Aorta (tissue), 5 donors: Measurements from ENCODE around the gene TENM4. TPM values are rescaled to one million over a fixed set of nuclear protein-coding genes. Genes with fewer than 3 reads are reported as not detected.

ENCODE experiments used
- ATAC-seq: fragments of 200-7000 bp; cut with Tn5 transposase; one replicate; pipeline ENCODE4 v1.9.1; 2022; ENCODE audit warnings: moderate library complexity; ENCODE audit not compliant: low FRiP score
- DNase-seq, 2 donors: peaks; one replicate each; pipeline ENCODE4 v3.0.0-alpha.2; 2020
- H3K27ac ChIP-seq, 2 donors: one replicate each; pipeline ENCODE4 v1.5.1; 2013; ENCODE audit warnings: low read length in 2 of 2, mild to moderate bottlenecking in 2 of 2, moderate library complexity in 2 of 2, control low read depth in 1 of 2, inconsistent platforms in 1 of 2, low read depth in 1 of 2
- H3K27me3 ChIP-seq, 2 donors: one replicate each; pipeline ENCODE4 v1.6.1; 2013; ENCODE audit warnings: control low read depth in 1 of 2, low read length in 1 of 2, mild to moderate bottlenecking in 1 of 2, moderate library complexity in 1 of 2; ENCODE audit not compliant: insufficient read depth in 2 of 2, control insufficient read depth in 1 of 2
- H3K36me3 ChIP-seq, 2 donors: one replicate each; pipeline ENCODE4 v1.6.1; 2013; ENCODE audit warnings: control low read depth in 1 of 2, low read length in 1 of 2, mild to moderate bottlenecking in 1 of 2; ENCODE audit not compliant: insufficient read depth in 2 of 2, control insufficient read depth in 1 of 2
- H3K4me1 ChIP-seq, 2 donors: one replicate each; pipeline ENCODE4 v1.6.1; 2013; ENCODE audit warnings: low read length in 2 of 2, control low read depth in 1 of 2, mild to moderate bottlenecking in 1 of 2, moderate library complexity in 1 of 2; ENCODE audit not compliant: insufficient read depth in 2 of 2, control insufficient read depth in 1 of 2
- H3K4me3 ChIP-seq, 2 donors: one replicate each; pipeline ENCODE4 v1.5.1; 2013; ENCODE audit warnings: low read length in 2 of 2, control low read depth in 1 of 2, mild to moderate bottlenecking in 1 of 2
- H3K9me3 ChIP-seq: one replicate; pipeline ENCODE4 v1.6.1; 2013; ENCODE audit warnings: mild to moderate bottlenecking, low read length; ENCODE audit not compliant: control insufficient read depth
- WGBS, 2 donors: extraction: QIAGEN DNeasy Blood & Tissue Kit; methylation state at CpG; one replicate each; pipeline ENCODE4 v1.1.7; 2013; 5-methylcytosine and 5-hydroxymethylcytosine counted together
- intact Hi-C, 2 donors: fragments of 100-400 bp; cut with DNase I; formaldehyde crosslinking; loops; one replicate each; pipeline versions ENCODE4 v1.14.2 to v1.15.0; 2022
- polyA plus RNA-seq, 2 donors: library from polyadenylated mRNA; stranded (reverse); fragments of 200-250 nt; gene quantifications; one replicate each; pipeline ENCODE4 v1.2.3, GENCODE V29; 2013
- total RNA-seq, 2 donors: library from RNA; stranded (reverse); fragmentation: NEBNext Ultra II Directional; extraction: Animal tissue kit (Norgen Biotek cat#: 25700); gene quantifications; one replicate each; pipeline ENCODE4 v1.2.1, GENCODE V29; 2021
- donor health status: healthy with polysubstance abuse.
- donor health status: Bipolar disorder and iron deficiency.
- donor health status: DM: no; HTN: no; CAD: no.
- donor health status: DM: no; HTN: no; CAD: no.
- donor health status: DM: yes; HTN: yes; CAD: no.

The TENM4 gene
- total and polyA plus RNA-seq, 4 donors, result 0.20 to 9.1 (median 2.5) TPM

DNA sequence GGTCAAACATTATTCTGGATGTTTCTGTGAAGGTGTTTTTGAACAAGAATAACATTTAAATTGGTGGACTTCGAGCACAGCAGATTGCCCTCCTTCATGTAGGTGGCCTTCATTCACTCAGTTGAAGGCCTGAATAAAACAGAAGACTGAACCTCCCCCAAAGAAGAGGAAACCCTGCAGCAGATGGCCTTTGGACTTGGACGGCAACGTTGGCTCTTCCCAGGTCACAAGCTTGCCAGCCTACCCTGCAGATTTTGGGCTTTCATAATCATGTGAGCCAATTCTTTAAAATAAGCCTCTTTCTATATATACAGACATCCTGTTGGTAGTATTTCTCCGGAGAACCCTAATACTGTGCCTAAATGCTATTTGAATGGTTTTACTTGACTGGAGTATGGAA lies 434.0 kb downstream of the TENM4 start:
- no peaks in the 10 kb centered on the region for H3K36me3 ChIP-seq
- DNase-seq, result no peak
- intact Hi-C loops, result no loop called here
- no peak overlapping the region for H3K4me3 ChIP-seq
- no peak overlapping the region for H3K27ac ChIP-seq
- no peaks in the 10 kb centered on the region for H3K4me1 ChIP-seq
- no peak for ATAC-seq
- WGBS, 2 donors, result 89 to 90% methylated on average over 4 of the region's 4 CpGs
- no peaks in the 10 kb centered on the region for H3K9me3 ChIP-seq
- no peaks in the 10 kb centered on the region for H3K27me3 ChIP-seq

DNA sequence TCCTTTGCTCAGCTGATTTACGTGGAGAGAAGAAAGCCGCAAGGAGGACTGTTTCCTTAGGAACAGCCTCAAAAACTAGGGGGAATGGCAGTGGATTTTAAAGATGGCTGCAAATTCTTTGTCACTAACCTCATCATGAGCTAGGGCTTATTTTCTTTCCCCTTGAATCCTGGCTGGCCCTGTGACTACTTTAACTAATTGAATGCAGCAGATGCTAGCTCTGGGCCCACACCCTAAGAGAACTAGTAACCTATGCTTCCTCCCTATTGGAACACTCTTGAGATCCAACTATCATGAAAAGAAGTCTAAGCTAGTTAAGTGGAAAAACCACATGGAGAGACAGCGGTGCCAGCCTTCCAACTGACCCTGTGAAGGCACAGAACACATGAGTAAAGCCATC lies 444.8 kb downstream of the TENM4 start:
- 90 to 91% methylated on average over 3 of the region's 3 CpGs for WGBS, 2 donors
- no peak for ATAC-seq

DNA sequence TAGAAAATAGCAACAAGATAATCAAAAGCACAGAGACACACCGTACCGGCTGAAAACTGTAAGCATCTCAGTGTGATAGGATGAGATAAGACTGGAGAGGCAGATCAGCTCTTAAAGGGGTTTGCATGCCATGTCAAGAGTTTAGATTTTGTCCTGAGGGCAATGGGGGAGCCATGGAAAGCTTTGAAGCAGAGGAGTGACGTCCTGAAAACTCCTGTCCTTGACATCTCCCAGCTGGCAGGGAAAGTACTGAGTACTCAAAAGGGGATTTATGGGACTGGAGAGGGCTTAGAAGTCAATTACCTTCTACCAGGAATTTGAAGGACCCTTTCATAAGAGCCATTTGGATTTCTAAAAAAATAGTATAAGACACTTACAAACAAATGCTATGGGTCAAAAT lies 445.7 kb downstream of the TENM4 start:
- Histone ChIP-seq H3K27me3 (peaks cover 0 to 1% of the 10 kb centered on the region in 2 donors), H3K4me1 (no peaks in the 10 kb centered on the region), H3K36me3 (peaks cover 0 to 2% of the 10 kb centered on the region in 2 donors), H3K27ac (no peak overlapping the region), H3K9me3 (peaks cover 4% of the 10 kb centered on the region), H3K4me3 (no peak overlapping the region)
- intact Hi-C loops, result no loop called here
- DNase-seq (no peak), ATAC-seq (no peak)
- WGBS, 2 donors, result 78 to 89% methylated on average over 3 of the region's 3 CpGs

More for the DNA sequence above, 444.8 kb downstream of the TENM4 start:
- intact Hi-C loops, result no loop called here
- no peak overlapping the region for H3K4me3 ChIP-seq
- peaks cover 0 to 1% of the 10 kb centered on the region in 2 donors for H3K27me3 ChIP-seq
- DNase-seq, result no peak
- H3K36me3 ChIP-seq, result peaks cover 0 to 2% of the 10 kb centered on the region in 2 donors
- no peaks in the 10 kb centered on the region for H3K4me1 ChIP-seq
- peaks cover 4% of the 10 kb centered on the region for H3K9me3 ChIP-seq
- no peak overlapping the region for H3K27ac ChIP-seq

DNA sequence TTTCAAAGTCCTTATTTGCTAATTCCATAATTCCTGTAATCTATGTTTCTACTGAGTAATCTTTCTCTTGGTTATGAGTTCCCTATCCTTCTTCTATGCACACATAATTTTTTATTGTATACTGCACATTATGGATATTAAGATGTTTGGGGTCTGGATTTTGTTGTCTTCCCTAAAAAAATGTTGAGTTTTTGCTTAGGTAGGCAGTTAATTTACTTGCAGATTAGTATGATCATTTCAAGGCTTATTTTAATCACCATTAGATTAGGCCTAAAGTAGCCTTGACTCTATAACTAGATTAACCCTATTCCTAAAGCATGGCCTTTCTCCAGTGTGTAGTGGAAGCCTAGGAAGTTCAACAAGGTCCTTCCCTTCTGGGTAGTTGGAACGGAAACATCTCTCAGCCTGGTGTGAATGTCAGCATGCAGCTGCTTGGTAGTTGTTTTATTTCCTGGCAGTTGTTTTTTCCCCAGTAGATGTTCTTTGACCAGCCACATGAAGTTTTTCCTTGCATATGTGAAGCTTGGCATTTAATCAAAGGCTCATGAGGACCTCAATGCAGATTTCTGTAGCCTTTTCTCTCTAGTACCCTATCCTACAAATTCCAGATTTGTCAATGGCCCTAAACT lies 446.9 kb downstream of the TENM4 start:
- peaks cover 0 to 1% of the 10 kb centered on the region in 2 donors for H3K27me3 ChIP-seq
- DNase-seq (no peak), ATAC-seq (no peak)
- H3K36me3 ChIP-seq, result peaks cover 0 to 2% of the 10 kb centered on the region in 2 donors
- intact Hi-C loops, result no loop called here
- H3K27ac ChIP-seq, result no peak overlapping the region
- peaks cover 4% of the 10 kb centered on the region for H3K9me3 ChIP-seq
- no peak overlapping the region for H3K4me3 ChIP-seq
- 52 to 82% methylated on average over 1 of the region's 1 CpG for WGBS, 2 donors
- no peaks in the 10 kb centered on the region for H3K4me1 ChIP-seq

DNA sequence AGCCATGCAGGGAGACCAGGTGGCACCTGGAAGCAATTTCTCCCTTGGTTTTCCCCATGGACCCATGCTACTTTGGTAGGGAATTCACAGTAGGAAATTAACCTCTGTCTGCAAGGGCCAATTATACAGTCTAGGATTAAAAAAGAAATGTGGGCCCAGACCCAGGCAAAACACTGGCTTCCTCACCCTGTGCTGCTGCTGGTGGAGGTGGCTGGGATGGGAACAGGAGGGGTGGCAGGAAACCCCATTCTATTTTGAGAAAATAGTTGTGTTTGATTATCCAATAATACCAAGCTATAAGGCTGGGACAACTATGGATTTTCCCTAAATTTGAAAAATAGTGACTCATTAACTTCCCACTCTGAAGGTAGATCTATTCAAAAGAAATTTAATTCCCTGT lies 449.1 kb downstream of the TENM4 start:
- ATAC-seq (no peak), DNase-seq (no peak)
- Histone ChIP-seq H3K36me3 (no peaks in the 10 kb centered on the region), H3K4me1 (no peaks in the 10 kb centered on the region), H3K27me3 (peaks cover 0 to 1% of the 10 kb centered on the region in 2 donors), H3K9me3 (peaks cover 3% of the 10 kb centered on the region), H3K4me3 (no peak overlapping the region), H3K27ac (no peak overlapping the region)
- intact Hi-C loops, result no loop called here

DNA sequence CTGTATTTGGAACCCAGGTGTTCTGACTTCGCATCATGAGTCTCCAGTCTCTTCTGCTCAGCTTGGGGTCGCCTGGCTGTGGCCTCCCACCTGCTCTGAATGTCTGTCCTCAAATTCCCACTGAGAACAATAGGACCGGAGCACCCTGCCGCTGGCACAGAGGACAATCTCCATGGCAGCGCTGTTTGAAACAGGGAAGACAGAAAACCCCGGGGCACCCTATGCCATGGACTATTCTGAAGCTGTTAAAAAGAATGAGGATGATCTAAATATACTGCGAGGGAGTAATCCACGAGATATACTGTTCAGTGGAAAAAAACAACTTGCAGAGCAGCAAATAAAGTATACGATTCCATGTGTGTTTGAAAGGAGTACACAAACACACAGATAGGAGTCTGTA lies 450.6 kb downstream of the TENM4 start:
- H3K9me3 ChIP-seq, result peaks cover 1% of the 10 kb centered on the region
- H3K27me3 ChIP-seq, result no peaks in the 10 kb centered on the region
- no peak for ATAC-seq
- no peak overlapping the region for H3K27ac ChIP-seq
- no peaks in the 10 kb centered on the region for H3K4me1 ChIP-seq
- intact Hi-C loops, result no loop called here
- no peaks in the 10 kb centered on the region for H3K36me3 ChIP-seq
- no peak for DNase-seq
- 83 to 85% methylated on average over 9 of the region's 9 CpGs for WGBS, 2 donors
- no peak overlapping the region for H3K4me3 ChIP-seq

DNA sequence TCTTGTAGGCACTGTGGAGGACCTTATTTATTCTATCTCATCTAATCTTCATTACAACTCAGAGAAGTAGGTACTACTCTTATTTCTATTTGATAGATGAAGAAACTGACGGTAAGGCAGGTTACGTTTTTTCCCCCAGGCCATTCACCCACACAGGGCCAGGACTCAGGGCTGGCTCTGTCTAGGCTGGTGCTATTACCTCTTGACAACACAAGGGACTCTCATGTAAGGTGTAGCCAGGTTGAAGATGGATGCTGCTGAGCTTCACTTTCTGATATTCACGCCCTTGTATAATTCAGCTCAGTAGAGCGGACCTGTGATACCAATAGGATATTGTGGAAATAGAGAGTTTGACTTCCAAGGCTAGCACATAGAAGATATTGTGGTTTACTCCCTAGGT lies 453.1 kb downstream of the TENM4 start:
- H3K36me3 ChIP-seq, result no peaks in the 10 kb centered on the region
- H3K9me3 ChIP-seq, result peaks cover 1% of the 10 kb centered on the region
- 94 to 98% methylated on average over 4 of the region's 4 CpGs for WGBS, 2 donors
- no peak for ATAC-seq
- no peak overlapping the region for H3K27ac ChIP-seq
- H3K4me1 ChIP-seq, result no peaks in the 10 kb centered on the region
- intact Hi-C loops, result no loop called here
- DNase-seq, result no peak
- no peak overlapping the region for H3K4me3 ChIP-seq
- no peaks in the 10 kb centered on the region for H3K27me3 ChIP-seq

DNA sequence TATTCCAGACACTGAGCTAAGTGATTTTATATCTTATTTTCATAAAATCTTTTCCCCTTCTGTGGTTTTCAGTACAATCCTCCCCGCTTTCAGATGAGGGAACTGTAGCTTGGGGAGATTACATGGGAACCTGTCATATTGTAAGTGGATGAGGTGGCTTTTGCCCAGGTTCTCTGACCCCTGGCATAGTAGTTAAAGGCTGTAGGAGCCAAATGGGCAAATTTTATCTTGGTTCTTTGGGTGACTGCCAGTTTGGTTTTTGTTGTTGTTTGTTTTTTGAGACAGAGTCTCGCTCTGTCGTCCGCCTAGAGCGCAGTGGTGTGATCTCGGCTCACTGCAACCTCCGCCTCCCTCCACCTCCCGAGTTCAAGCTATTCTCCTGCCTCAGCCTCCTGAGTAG lies 454.5 kb downstream of the TENM4 start:
- Histone ChIP-seq H3K36me3 (no peaks in the 10 kb centered on the region), H3K27me3 (no peaks in the 10 kb centered on the region), H3K4me3 (no peak overlapping the region), H3K4me1 (no peaks in the 10 kb centered on the region), H3K27ac (no peak overlapping the region), H3K9me3 (peaks cover 1% of the 10 kb centered on the region)
- ATAC-seq, result no peak
- DNase-seq, result no peak
- intact Hi-C loops, result no loop called here
- WGBS, 2 donors, result 87 to 94% methylated on average over 8 of the region's 8 CpGs

DNA sequence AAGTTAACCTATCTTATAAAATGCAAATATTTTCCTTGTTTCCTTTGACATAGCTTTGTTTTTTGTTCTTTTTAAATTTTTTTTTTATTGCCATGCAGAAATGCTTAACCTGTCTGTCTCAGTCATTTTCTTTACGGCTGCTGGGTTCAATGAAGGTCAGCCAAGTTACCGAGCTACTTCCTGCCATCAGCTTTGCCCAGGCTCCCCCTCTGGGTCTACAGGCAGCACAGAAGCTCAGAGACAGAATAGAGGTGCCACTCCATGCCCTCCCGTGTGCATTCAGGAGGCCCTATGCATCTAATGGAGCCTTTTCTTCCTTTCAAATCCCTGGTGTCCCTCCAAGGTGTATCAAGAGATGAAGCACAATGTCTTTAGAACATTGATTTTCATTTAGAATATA lies 455.2 kb downstream of the TENM4 start:
- 42 to 49% methylated on average over 3 of the region's 3 CpGs for WGBS, 2 donors
- intact Hi-C loops, result no loop called here
- H3K36me3 ChIP-seq, result no peaks in the 10 kb centered on the region

More for the DNA sequence above, 455.2 kb downstream of the TENM4 start:
- DNase-seq, result no peak
- H3K27me3 ChIP-seq, result no peaks in the 10 kb centered on the region
- peaks cover 1% of the 10 kb centered on the region for H3K9me3 ChIP-seq
- no peak overlapping the region for H3K4me3 ChIP-seq
- no peak overlapping the region for H3K27ac ChIP-seq
- ATAC-seq, result no peak
- no peaks in the 10 kb centered on the region for H3K4me1 ChIP-seq
